GM23338 (cell line): ENCODE measurements around the gene ISCU. TPM values are rescaled to one million over a fixed set of nuclear protein-coding genes. Genes with fewer than 3 reads are reported as not detected.

Experiments
- ATAC-seq: fragments of 200-7000 bp; cut with Tn5 transposase; 3 replicates; pipeline ENCODE4 v1.9.1; 2020
- DNase-seq: peaks from one replicate; pipeline ENCODE4 v3.0.0-alpha.2; 2015; ENCODE audit warnings: low spot score
- H2AFZ ChIP-seq: fragments of 200-600 bp; sonication (generic); 2 replicates; pipeline ENCODE4 v1.8.0; 2016; ENCODE audit warnings: antibody characterized with exemption, mild to moderate bottlenecking, moderate library complexity
- H3F3A ChIP-seq: fragments of 200-600 bp; sonication (generic); replicated peaks from 2 replicates; pipeline ENCODE4 v1.8.0; 2017; ENCODE audit warnings: antibody characterized with exemption, mixed run types, low read depth
- H3K27ac ChIP-seq: fragments of 200-600 bp; sonication (generic); 2 replicates; pipeline ENCODE4 v1.6.1; 2016; ENCODE audit warnings: low read depth
- H3K27me3 ChIP-seq: fragments of 200-600 bp; sonication (generic); 2 replicates; pipeline ENCODE4 v1.8.0; 2016; ENCODE audit warnings: mild to moderate bottlenecking, mixed run types, moderate library complexity; ENCODE audit not compliant: insufficient read depth
- H3K36me3 ChIP-seq: fragments of 200-600 bp; sonication (generic); 2 replicates; pipeline ENCODE4 v1.8.0; 2016; ENCODE audit warnings: mild to moderate bottlenecking; ENCODE audit not compliant: insufficient read depth
- H3K4me1 ChIP-seq: fragments of 200-600 bp; sonication (generic); 2 replicates; pipeline ENCODE4 v1.8.0; 2016; ENCODE audit warnings: mild to moderate bottlenecking, moderate library complexity; ENCODE audit not compliant: insufficient read depth
- H3K4me2 ChIP-seq: fragments of 200-600 bp; sonication (generic); 2 replicates; pipeline ENCODE4 v1.7.1; 2017; ENCODE audit warnings: mixed run types
- H3K4me3 ChIP-seq: fragments of 200-600 bp; sonication (generic); 2 replicates; pipeline ENCODE4 v1.6.1; 2016; ENCODE audit warnings: mixed run types
- H3K79me2 ChIP-seq: fragments of 200-600 bp; sonication (generic); replicated peaks from 2 replicates; pipeline ENCODE4 v1.8.0; 2017; ENCODE audit warnings: mild to moderate bottlenecking; ENCODE audit not compliant: insufficient read depth
- H3K9me2 ChIP-seq: fragments of 200-600 bp; sonication (generic); 2 replicates; pipeline ENCODE4 v1.8.0; 2017; ENCODE audit not compliant: insufficient read depth
- H4K20me1 ChIP-seq: fragments of 200-600 bp; sonication (generic); replicated peaks from 2 replicates; pipeline ENCODE4 v1.8.0; 2017; ENCODE audit warnings: mild to moderate bottlenecking; ENCODE audit not compliant: insufficient read depth
- H3K27ac Mint-ChIP-seq: 2 replicates; pipeline ENCODE4 v1.8.0; 2020; ENCODE audit warnings: inconsistent platforms, mild to moderate bottlenecking, moderate library complexity, mixed read lengths
- H3K27me3 Mint-ChIP-seq: 3 replicates; pipeline ENCODE4 v1.8.0; 2022; ENCODE audit warnings: low read depth, mild to moderate bottlenecking, moderate library complexity, mixed read lengths, inconsistent platforms; ENCODE audit not compliant: insufficient read depth, poor library complexity
- H3K36me3 Mint-ChIP-seq: 3 replicates; pipeline ENCODE4 v1.8.0; 2021; ENCODE audit warnings: low read depth, mild to moderate bottlenecking, inconsistent platforms, moderate library complexity, mixed read lengths
- H3K4me1 Mint-ChIP-seq: 3 replicates; pipeline ENCODE4 v1.8.0; 2020; ENCODE audit warnings: mild to moderate bottlenecking, inconsistent platforms, mixed read lengths
- H3K4me3 Mint-ChIP-seq: 3 replicates; pipeline ENCODE4 v1.8.0; 2021; ENCODE audit warnings: moderate library complexity, mild to moderate bottlenecking, inconsistent platforms, mixed read lengths
- H3K9me3 Mint-ChIP-seq: 3 replicates; pipeline ENCODE4 v1.8.0; 2020; ENCODE audit warnings: moderate library complexity, mild to moderate bottlenecking, inconsistent platforms, mixed read lengths
- NANOG ChIP-seq: IDR thresholded peaks from 2 replicates; pipeline ENCODE4 v1.6.1; 2016; ENCODE audit warnings: antibody characterized with exemption, borderline replicate concordance
- ZNF114 ChIP-seq: fragments of 250-450 bp; sonication (Bioruptor Pico); IDR thresholded peaks from 2 replicates; pipeline ENCODE4 v1.5.0; 2020; ENCODE audit warnings: mild to moderate bottlenecking, moderate library complexity
- ZNF331 ChIP-seq: fragments of 250-450 bp; sonication (Bioruptor Pico); IDR thresholded peaks from 2 replicates; pipeline ENCODE4 v1.5.0; 2020; ENCODE audit warnings: low read depth, mild to moderate bottlenecking, moderate library complexity
- polyA plus RNA-seq: library from polyadenylated mRNA; unstranded; fragments of >200 nt; fragmentation: Nextera tagmentation; extraction: Ambion mirVana; gene quantifications from 2 replicates; pipeline ENCODE4 v1.2.1, GENCODE V29; 2016
- total RNA-seq: library from RNA; depleted of rRNA; stranded (reverse); fragments of >200 nt; shearing (Covaris generic); gene quantifications from 2 replicates; pipeline ENCODE4 v1.2.3, GENCODE V29; 2014
- TF ChIP-seq, protein P1 (sequence below): fragments of 250-450 bp; sonication (Bioruptor Pico); IDR thresholded peaks from 2 replicates; pipeline ENCODE4 v1.5.0; 2020; ENCODE audit warnings: mild to moderate bottlenecking, moderate library complexity

ISCU gene
- total and polyA plus RNA-seq, 2 experiments from 2014 or later = 123 to 129 TPM

DNA sequence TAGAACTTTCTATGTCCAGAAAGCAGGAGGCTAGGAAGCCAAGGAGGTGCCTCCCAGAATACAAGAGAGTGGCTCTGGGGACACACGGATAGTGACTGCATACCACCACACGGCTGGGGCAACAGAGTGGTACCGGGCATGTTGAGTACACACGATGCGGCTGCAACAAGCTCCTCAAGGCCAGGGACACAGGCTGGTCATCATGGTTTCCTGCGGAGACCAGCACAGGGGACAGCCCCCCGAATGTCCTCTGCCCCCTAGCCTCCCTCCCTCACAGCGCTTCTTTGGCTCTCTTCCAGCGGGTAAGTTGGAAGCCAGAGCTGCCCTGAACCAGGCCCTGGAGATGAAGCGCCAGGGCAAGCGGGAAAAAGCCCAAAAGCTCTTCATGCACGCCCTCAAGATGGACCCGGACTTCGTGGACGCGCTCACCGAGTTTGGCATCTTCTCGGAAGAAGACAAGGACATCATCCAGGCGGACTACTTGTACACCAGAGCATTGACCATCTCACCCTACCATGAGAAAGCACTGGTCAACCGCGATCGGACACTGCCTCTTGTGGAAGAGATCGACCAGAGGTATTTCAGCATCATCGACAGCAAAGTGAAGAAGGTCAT lies 44.2 kb upstream of the ISCU start:
- Mint-ChIP-seq H3K27ac (no peak overlapping the region), H3K27me3 (peaks cover 17% of the 10 kb centered on the region), H3K4me1 (peaks cover 11% of the 10 kb centered on the region), H3K4me3 (no peak overlapping the region), H3K9me3 (peaks cover 5% of the 10 kb centered on the region), H3K36me3 (peaks cover 60% of the 10 kb centered on the region)
- H3K27me3 ChIP-seq = no peaks in the 10 kb centered on the region
- no peak overlapping the region for H3K4me3 ChIP-seq
- H4K20me1 ChIP-seq = peaks cover 11% of the 10 kb centered on the region
- H3K36me3 ChIP-seq = peaks cover 36% of the 10 kb centered on the region
- no peak for DNase-seq
- peaks cover 10% of the 10 kb centered on the region; the same call in 1 of the 2 replicates for H3K4me1 ChIP-seq
- H3K27ac ChIP-seq = no peak overlapping the region
- TF ChIP-seq, protein P1, sequence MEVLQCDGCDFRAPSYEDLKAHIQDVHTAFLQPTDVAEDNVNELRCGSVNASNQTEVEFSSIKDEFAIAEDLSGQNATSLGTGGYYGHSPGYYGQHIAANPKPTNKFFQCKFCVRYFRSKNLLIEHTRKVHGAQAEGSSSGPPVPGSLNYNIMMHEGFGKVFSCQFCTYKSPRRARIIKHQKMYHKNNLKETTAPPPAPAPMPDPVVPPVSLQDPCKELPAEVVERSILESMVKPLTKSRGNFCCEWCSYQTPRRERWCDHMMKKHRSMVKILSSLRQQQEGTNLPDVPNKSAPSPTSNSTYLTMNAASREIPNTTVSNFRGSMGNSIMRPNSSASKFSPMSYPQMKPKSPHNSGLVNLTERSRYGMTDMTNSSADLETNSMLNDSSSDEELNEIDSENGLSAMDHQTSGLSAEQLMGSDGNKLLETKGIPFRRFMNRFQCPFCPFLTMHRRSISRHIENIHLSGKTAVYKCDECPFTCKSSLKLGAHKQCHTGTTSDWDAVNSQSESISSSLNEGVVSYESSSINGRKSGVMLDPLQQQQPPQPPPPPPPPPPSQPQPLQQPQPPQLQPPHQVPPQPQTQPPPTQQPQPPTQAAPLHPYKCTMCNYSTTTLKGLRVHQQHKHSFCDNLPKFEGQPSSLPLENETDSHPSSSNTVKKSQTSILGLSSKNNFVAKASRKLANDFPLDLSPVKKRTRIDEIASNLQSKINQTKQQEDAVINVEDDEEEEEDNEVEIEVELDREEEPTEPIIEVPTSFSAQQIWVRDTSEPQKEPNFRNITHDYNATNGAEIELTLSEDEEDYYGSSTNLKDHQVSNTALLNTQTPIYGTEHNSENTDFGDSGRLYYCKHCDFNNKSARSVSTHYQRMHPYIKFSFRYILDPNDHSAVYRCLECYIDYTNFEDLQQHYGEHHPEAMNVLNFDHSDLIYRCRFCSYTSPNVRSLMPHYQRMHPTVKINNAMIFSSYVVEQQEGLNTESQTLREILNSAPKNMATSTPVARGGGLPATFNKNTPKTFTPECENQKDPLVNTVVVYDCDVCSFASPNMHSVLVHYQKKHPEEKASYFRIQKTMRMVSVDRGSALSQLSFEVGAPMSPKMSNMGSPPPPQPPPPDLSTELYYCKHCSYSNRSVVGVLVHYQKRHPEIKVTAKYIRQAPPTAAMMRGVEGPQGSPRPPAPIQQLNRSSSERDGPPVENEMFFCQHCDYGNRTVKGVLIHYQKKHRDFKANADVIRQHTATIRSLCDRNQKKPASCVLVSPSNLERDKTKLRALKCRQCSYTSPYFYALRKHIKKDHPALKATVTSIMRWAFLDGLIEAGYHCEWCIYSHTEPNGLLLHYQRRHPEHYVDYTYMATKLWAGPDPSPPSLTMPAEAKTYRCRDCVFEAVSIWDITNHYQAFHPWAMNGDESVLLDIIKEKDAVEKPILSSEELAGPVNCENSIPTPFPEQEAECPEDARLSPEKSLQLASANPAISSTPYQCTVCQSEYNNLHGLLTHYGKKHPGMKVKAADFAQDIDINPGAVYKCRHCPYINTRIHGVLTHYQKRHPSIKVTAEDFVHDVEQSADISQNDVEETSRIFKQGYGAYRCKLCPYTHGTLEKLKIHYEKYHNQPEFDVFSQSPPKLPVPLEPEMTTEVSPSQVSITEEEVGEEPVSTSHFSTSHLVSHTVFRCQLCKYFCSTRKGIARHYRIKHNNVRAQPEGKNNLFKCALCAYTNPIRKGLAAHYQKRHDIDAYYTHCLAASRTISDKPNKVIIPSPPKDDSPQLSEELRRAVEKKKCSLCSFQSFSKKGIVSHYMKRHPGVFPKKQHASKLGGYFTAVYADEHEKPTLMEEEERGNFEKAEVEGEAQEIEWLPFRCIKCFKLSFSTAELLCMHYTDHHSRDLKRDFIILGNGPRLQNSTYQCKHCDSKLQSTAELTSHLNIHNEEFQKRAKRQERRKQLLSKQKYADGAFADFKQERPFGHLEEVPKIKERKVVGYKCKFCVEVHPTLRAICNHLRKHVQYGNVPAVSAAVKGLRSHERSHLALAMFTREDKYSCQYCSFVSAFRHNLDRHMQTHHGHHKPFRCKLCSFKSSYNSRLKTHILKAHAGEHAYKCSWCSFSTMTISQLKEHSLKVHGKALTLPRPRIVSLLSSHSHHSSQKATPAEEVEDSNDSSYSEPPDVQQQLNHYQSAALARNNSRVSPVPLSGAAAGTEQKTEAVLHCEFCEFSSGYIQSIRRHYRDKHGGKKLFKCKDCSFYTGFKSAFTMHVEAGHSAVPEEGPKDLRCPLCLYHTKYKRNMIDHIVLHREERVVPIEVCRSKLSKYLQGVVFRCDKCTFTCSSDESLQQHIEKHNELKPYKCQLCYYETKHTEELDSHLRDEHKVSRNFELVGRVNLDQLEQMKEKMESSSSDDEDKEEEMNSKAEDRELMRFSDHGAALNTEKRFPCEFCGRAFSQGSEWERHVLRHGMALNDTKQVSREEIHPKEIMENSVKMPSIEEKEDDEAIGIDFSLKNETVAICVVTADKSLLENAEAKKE (CRISPR knock-in tag) = no peak
- no peak for TF ChIP-seq ZNF331
- no peak overlapping the region for H3K4me2 ChIP-seq
- no peak overlapping the region for H2AFZ ChIP-seq
- ATAC-seq = no peak
- no peaks in the 10 kb centered on the region for H3K9me2 ChIP-seq
- peaks cover 6% of the 10 kb centered on the region; the same call in 1 of the 2 replicates for H3K79me2 ChIP-seq
- 0 out of 2 replicates have a peak, but pooled peaks cover 18% of the 10 kb centered on the region for H3F3A ChIP-seq

- H3F3A ChIP-seq = 0 out of 2 replicates have a peak, but pooled peaks cover 18% of the 10 kb centered on the region
- H3K4me1 ChIP-seq = peaks cover 10% of the 10 kb centered on the region; the same call in 1 of the 2 replicates
- Mint-ChIP-seq H3K9me3 (peaks cover 4% of the 10 kb centered on the region), H3K27me3 (peaks cover 16% of the 10 kb centered on the region), H3K27ac (no peak overlapping the region), H3K36me3 (peaks cover 67% of the 10 kb centered on the region), H3K4me3 (no peak overlapping the region), H3K4me1 (peaks cover 11% of the 10 kb centered on the region)
- no peak overlapping the region for H3K4me3 ChIP-seq
- H4K20me1 ChIP-seq = peaks cover 18% of the 10 kb centered on the region
- H3K36me3 ChIP-seq = peaks cover 43% of the 10 kb centered on the region
- no peaks in the 10 kb centered on the region for H3K9me2 ChIP-seq
- ATAC-seq = no peak
- H3K4me2 ChIP-seq = no peak overlapping the region
- H3K27ac ChIP-seq = no peak overlapping the region
- H3K27me3 ChIP-seq = no peaks in the 10 kb centered on the region
- H2AFZ ChIP-seq = no peak overlapping the region
- no peak for DNase-seq
- peaks cover 6% of the 10 kb centered on the region; the same call in 1 of the 2 replicates for H3K79me2 ChIP-seq
- TF ChIP-seq ZNF114 = no peak
- TF ChIP-seq, protein P1 (CRISPR knock-in tag) = no peak
- no peak for TF ChIP-seq NANOG
Observed at GRCh38 chr12:108518716-108519496, 43.5 kb upstream of the ISCU start.
